Measurements from ENCODE around the gene LRMDA.

Gene LRMDA

DNA sequence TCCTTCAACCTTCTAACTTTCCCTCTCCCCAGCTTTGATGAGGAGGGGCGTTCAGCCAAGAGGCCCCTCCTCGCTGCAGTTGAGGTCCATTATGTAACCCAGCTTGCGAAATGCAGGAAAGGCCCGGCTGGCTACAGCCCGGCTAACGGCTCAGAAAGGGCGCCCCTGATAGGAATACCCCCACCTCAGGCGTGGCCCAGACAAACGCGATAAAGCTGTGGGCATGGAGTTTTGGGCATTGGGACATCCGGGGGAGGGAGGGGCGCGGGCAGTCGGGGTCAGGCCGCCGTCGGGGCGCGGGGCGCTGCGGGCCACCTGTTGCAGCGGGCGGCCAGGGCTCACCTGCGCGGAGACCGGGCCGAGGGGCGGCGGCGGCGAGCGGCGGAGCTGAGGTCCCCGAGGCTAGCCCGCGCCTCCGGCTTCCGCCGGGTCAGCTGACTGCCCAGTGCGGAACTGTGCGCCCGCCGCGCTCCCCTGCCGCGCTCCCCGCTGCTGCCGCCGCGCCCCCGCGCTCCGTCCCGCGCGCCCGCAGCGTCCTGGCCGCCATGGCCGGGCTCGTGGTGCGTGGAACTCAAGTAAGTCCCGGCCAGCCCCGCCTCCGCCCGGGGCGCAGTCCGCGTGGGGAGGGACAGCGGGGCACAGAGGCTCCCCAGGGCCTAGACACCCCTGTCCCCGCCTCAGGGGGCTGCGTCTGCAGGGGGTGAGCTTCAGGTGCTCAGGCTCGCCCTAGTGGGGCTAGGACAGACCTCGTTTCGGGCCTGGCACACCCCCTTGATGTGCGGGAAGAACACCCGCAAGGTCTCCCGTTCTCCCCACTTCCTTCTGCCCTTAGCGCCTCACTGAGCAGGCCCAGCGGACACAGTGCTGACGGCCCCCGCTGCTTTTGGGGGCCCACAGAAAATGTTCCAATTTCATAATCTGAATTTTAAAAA lies at the start of gene LRMDA:
Gene LRMDA (plus strand): TSS at position 445 of the 932 bp plus-strand sequence.
- DNase-seq (ENCODE audit: low read depth in 2 of 2) = no peak

DNA sequence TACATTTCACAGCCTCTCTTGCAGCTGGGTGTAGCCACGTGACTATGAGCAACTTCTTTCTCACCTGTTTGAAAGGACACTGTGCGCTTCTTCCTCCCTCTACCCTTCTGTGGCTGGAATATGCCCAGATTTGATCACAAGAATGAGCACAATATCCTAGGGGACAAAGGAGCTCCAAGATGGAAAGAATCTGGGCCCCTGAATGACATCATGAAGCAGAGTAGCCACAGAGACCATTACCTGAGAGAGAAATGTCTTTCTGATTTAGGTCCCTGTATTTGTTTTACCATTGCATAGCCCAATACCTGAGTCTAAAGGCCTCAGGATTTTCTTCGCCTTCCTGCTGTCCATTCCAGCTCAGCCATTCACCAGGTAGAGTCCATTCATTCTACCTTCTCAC lies 45.3 kb upstream of the LRMDA start:
- no peak for DNase-seq (ENCODE audit: low read depth in 2 of 2)

DNA sequence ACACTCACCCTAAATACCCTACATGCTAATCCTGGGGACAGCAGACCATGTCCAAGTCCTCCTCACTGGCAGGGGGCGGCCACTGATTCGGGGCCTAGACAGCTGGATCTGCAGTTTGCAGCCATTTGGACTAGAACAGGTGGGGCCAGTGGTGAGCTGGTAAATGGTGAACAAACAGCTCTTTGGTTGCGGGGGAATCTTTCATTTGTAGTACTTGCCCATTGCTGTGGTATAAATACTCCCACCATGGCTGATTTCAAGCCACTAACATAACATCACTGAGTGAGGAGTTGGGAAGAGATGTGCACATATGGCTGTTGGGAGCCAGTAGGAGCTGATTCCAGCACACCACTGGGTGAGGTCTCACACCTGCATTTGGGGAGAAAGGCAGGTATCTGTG lies 43.3 kb upstream of the LRMDA start:
- DNase-seq (ENCODE audit: low read depth in 2 of 2) = no peak

DNA sequence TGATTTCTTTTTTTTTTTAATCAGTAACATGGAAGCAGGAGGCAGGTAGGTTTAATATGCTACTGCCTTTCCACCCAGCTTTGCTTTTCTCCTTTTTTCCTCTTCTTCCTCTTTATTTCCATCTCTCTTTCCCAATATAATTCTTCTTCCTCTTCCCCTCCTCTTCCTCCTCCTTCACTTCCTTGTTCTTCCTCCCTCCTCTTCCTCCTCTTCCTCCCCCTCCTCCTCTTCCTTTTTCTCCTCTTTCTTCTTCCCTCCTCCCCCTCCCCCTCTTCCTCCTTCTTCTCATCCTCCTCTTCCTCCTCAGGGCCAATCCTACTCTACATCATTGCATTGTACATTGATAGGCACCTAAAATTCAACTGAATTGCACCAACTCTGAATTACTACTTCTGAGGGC lies 41.2 kb upstream of the LRMDA start:
- DNase-seq (ENCODE audit: low read depth in 2 of 2) = no peak

DNA sequence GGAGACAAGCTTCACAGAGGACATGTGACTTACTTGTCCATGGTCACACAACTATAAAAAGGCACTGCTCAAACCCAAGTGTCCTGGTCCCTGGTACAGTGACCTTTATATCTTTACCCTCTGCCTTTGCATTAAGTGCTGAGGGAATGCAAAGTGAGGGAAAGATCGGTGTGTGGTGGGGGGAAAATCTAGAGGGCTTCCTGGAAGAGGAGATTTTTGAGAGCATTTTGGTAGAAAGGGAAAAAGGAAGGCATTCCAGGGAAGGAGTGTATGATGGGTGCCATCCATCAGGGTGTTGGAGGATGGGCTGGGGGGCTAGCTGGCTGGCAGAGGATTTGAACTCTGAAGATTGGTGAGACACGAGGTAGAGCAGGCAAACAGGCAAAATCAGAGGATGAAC lies 39.2 kb upstream of the LRMDA start:
- DNase-seq (ENCODE audit: low read depth in 2 of 2) = no peak

DNA sequence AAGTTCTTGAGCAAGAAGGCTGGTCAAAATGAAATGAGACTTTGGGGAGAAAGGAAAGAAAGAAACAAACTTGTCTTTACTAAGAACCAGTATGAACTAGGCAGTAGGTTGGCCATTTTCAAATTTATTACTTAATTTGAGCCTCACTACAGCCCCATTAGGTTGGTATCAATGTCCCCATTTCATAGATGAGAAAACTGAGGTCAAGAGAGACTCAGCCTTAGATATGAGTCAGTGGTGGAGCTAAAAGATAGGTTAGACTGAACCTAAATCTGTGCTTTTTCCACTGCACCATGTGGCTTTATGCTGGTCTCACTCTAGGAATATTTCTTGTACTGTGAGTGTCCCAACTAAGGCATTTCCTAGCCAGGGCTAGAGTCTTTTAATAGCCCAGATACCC lies 38.7 kb upstream of the LRMDA start:
- no peak for DNase-seq (ENCODE audit: low read depth in 2 of 2)

DNA sequence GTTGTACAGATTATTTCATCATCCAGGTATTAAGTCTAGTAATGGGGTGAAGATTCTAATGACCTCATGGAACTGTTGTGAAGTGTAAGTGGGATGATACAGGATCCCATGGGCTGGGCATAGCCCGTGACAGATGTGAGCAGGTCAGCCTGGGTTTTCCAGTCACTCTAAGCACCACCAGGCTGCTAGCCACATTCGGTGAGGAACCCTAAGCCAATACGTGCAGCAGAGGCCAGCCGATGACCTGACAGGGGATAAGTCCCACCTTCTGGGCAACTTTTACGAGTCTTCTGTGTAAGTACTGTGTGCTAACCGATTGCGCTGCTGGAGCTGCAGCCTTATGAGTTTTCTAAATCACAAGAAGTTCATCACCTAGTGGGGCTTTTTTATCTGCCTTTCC lies 37.2 kb upstream of the LRMDA start:
- no peak for DNase-seq (ENCODE audit: low read depth in 2 of 2)

DNA sequence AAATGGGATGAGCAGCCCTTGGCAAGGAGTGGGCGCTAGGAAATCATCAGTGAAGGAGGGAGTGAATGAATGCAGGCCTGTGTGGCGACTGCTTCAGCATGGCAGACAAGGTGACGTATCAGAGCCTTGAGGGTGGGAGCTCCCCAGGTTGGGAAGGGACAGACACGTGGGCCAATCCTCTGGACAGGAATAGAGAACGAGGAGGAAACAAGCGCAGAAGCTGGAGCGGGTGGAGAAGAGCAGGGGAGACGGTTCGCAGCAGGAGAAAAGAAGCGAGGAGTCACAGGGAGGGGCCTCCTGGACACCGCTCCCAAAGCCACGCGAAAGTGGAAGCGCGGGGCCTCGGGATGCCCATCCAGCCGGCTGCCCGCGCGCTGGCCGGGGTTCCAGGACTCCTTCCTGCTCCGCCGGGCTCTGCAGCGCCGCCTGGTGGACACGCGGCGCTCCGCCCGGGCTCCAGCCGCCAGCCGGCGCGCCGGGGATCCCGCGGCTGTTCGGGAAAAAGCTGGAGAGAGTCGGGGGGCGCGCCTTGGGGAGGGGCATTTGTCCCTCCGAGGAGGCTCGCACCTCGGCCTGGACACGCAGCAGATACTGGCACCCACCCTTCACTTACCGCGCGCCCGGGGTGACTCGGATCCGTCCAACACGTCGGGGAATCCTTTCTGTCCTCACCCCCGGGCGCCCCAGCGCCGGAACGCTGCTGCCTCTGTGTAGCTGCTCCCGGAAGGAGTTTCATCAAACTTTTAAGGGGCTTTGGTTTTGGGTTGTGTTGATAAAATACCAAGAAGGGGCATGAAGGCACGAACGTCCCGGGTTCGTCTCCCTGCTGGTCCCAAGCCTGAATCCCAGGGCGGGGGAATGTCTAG lies 36.1 kb upstream of the LRMDA start:
- DNase-seq (ENCODE audit: low read depth in 2 of 2) = no peak

DNA sequence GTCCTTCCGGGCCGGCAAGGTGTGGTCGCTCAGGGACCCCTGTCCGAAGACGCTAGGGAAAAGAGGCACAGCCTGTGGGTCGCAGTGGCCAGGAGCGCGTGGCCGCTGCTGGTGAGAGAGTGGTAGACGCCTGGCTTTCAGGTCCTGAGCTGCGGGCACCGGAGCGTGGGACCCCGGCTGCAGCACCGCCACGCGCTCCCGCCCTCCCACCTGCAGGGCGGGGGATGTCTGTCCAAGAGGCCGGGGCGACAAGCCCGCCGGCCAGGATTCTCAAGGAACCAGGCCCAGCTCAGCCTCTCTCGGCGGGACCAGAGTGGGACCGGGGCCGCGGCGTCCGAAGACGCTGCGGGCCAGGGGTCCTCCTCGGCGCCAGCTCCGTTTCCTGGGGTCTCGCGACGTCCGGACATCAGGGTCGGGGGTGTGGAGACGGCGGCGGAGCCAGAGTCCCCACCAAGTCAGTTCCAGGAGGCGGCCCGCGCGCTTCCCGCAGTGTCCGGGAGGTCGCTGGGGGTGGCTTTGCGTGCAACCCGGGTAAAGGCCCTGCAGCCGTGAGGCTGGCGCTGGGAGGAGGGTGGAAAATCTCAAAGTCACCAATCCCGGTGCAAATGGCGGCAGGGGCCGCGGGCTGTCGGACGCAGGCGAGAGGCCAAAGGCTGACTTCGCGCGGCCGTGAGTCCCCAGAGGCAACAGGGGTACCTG lies 35.3 kb upstream of the LRMDA start:
- no peak for DNase-seq (ENCODE audit: low read depth in 2 of 2)

DNA sequence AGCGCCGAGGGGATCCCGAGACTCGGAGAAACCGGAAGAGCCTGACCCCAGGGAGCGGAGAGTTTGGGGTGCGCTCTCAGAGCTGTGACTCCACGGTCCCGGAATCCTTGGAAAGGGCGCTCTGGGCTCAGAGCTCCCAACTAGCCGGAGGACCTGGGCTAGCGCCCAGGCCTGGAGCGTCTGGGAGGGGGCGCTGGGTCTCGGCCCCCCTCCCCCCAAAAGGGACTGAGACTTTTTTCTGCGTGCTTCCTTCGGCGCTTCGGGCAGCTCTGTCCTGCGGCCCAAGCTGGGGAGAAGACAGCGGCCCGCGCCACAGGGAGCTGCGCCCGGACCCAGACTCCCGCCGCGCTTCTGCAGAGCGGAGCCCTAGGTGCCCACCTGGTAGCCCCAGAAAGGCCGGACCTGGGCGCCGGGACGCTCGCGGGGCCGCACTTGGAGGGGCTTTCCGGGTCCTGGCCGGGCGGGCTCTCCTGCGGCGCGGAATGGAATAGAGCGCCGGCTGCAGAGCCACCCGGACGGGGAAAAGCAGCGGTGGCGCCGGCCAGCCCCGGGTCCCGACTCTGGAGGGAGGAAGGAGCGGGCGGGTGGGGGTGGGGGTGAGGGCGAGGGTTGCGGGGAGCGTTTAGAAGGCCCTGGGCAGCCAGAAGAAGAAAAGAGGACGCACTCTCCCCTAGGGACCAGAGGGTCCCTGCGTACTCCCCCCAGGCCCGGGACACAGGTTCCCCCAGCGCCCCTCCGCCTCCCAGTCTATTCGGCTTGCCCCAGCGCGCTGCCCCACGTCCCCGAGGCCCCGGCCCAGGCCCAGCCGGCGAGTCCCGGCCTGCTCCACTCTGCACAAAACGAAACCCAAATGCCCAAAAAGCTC lies 34.6 kb upstream of the LRMDA start:
- DNase-seq (ENCODE audit: low read depth in 2 of 2) = no peak

DNA sequence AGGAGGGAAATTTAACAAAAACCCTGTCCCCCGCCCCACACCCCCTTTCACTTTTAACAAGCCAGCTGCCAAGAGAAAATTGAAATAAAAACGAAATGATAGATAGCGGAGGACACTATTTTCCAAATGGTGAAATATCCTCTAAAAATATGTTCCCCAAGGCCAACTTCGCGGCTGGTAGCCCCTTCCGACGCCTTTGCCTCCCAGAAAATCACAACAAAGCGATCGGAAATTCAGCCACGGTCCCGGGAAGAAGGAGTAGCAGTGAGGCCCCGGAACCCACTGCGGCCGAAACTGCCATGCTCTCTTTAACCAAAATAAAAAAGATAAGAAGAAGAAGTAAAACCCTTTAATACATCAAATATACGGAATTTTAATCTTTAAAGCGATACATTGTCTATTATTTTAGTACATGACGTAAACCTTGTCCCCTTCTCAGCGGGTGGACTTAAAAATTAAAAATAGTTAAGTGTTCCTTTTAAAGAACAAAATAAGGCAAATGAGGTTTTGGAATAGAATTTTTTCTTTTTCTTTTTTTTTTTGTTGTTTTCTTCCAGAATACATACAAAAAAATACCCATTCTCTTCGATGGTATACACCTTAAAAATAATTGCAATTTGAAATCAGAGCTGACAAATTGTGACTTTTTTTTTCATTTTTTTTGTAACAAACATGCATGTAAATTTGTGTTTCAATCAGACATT lies 33.8 kb upstream of the LRMDA start:
- no peak for DNase-seq (ENCODE audit: low read depth in 2 of 2)

DNA sequence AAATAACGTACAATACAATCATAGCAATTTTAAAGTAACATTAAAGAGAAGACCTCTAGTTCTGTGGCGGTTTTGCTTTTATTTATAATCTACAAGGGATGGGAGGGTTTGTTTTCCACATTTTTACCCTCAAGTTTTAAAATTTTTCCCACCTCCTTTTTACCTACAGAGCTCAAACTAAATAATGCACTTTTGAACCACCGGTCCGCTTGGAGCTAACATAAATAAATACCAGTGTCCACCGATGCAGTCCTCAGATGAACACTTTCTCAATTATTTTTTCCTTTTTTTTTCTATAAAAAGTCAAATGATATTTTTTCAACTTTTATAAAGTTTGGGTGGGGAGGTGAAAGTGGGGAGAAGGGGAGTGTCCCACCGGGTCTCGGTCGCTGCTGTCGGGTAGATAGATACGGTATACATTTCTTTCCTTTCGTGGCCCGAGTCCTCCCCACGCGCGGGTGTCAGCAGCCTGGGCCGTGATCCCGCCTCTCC lies 33.2 kb upstream of the LRMDA start:
- no peak for DNase-seq (ENCODE audit: low read depth in 2 of 2)

DNA sequence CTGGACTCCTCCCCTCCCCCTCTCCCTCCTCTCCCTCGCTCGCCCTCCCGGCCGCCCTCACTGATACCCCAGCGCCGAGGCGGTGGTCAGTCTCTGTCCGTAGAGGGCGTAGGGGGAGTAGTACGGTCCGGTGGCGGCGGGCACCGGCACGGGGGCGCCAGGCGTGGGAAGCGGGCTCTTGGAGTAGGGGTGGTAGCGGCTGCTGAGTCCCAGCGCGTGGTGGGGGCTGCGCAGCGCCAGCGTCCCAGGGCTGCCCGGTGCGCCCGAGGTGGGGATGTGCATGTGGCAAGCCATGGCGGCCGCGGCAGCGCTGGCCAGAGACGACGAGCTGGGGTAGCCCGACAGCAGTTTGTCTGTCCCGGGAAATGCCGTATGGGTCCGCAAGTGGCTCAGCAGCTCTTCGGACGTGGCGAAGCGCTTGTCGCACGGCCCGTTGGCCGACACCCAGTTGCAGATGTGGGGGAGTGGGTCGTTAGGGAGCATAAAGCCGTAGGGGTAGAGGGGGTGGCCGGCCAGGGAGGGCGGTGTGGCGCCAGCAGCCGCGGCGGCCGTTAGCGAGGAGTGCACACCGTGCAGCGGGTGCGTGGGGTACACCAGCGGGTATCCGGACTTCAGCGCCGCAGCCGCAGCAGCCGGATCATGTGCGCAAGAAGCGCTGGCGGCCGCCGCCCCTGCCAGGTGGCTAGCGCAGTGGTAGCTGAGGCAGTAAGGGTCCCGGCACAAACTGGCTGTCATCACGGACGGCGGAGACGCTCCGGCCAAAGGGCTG lies 32.5 kb upstream of the LRMDA start:
- no peak for DNase-seq (ENCODE audit: low read depth in 2 of 2)

DNA sequence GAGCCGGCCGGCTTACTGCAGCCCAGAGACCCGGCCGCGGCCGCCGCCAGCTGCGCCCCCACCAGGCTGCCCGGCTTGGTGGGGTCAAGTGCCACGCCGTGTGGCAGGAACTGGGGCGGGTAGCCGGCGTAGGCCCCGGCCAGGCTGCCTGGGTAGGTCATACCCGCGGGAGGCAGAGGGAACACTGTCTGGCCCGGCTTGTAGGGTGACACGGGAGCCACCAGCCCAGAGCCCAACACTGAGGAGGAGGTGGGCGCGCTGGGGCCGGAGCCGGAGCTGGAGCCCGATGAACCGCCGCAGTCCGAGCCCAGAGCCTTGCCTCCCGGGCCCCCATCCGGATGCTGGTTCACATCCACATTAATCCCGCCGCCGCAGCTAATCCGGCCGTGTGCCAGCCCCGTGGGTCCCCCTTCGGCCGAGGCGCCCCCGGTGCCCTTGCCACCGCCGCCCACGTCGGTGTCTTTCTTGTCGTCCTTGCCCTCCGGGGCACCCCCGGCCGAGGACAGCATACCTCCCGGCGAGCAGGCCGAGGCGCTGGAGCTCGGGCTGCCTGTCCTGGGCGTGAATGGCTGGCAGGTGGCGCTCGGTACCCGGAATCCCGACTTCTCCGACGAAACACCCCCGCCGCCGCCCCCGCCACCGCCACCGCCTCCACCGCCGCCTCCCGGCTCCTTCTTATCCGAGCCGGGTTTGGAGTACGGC lies 31.8 kb upstream of the LRMDA start:
- no peak for DNase-seq (ENCODE audit: low read depth in 2 of 2)

DNA sequence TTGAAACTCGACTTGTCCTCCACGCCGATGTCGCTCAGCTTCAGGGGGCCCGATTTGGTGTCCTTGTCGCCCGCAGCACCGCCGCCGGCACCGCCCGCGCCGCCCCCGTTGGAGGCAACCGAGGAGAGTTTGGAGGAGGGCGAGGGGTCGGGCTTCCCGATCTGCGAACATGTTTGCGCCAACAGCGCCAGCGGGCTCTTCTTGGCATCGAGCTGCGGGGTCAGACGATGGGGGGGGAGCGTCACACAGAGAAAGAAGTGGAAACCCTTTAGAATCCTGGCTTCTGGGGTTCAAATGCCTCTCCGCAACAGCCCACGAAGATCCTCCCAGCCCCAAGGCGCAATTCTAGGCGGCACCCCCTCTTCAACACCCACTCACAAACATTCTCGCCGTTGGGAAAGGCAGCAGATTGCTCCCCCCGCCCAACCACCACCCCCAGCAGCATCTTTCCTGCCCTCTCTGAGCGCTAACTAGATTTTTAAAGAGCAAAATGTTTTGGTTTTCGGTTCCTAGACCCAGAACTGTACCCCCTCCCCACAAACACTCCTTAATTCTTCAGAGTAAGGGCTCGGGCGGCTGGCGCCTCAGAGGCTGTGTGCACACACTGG lies 31.2 kb upstream of the LRMDA start:
- no peak for DNase-seq (ENCODE audit: low read depth in 2 of 2)

DNA sequence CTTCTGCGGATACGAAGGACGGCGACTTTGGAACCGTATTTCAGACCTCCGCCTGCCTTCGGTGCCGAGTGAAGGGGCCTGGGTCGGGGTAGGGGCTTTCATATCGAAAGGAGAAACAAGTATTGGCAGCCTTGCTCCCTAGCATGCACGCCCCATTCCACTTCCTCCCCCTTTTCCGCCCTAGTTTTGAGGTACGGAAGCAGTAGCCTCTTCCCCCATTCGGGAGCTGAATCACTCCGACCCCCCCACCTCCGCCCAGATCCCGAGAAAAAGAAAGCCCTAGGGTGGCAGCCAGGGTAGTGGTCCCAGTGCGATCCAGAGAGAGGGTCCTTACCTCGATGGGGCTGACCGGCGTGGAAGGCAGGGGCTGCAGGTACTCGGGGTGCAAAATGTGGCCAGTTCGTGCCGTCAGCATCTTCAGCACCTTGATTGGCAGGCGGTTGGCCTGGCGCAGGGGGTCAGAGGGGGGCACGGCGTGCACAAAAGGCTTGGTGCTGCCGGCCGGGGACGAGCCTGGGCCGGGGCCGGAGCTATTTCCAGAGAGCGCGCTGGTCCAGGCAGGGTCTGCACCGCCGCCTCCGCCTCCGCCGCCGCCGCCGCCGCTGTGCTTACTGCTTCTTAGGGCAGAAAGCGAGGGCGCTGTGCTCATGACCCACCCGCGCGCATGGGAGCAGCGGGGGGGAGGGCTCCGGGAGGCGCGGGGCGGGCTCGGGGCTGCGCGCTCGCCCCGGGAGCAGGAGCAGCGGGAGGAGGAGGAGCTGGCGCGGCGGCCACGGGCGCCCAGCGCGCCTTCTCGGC lies 30.5 kb upstream of the LRMDA start:
- no peak for DNase-seq (ENCODE audit: low read depth in 2 of 2)

DNA sequence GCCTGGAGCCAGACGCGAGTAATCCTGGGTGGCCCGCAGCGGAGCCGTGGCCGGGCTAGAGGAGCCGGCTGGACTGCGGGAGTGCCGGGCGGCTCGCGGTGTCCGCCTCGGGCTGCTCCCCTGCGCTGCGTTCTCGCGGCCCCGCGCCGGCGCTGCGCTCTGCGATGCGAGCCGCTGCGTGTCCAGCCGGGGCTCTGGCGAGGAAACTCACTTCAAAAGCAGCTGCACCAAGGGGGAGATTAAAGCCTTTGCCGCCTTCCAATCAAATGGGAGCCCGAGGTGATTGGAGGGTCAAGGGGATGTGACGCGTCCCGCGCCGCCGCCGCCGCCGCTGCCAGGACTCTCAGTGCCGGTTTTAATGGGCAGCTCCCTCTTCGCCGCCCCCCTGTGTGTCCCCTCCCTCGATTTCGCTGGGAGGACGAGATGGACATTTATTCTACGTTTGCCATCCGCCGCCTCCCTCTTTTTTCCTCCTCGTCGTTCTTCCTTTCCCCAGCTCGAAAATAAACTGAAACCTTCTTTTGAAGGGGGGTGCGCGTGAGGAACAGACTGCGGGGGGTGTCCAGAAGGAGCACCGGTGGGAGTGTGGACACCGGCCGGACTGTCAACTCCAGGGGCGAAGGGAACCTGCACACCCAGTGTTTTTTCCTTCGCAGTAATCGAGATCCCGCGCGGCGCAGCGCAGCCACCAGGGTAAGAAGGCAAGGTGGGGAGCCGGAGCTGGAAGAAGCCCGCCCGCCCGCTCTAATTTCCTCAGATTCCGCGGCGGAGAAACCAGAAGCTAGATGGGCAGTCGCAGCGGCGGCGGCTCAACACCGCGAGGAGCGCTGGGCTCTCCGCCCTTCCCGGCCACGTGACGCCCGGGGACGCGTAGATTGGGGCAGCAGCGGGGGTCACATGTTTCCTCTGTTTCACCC lies 29.6 kb upstream of the LRMDA start, which contains the start of gene ZNF503:
Gene ZNF503 (minus strand): TSS at position 196 of the 917 bp plus-strand sequence. CDS start 345 bp downstream, outside the sequence.
- DNase-seq (ENCODE audit: low read depth in 2 of 2) = peak; percentile 98

Data from fibroblast of skin of left quadriceps (primary cell).